ENCODE data around the gene F10.

F10 gene

DNA sequence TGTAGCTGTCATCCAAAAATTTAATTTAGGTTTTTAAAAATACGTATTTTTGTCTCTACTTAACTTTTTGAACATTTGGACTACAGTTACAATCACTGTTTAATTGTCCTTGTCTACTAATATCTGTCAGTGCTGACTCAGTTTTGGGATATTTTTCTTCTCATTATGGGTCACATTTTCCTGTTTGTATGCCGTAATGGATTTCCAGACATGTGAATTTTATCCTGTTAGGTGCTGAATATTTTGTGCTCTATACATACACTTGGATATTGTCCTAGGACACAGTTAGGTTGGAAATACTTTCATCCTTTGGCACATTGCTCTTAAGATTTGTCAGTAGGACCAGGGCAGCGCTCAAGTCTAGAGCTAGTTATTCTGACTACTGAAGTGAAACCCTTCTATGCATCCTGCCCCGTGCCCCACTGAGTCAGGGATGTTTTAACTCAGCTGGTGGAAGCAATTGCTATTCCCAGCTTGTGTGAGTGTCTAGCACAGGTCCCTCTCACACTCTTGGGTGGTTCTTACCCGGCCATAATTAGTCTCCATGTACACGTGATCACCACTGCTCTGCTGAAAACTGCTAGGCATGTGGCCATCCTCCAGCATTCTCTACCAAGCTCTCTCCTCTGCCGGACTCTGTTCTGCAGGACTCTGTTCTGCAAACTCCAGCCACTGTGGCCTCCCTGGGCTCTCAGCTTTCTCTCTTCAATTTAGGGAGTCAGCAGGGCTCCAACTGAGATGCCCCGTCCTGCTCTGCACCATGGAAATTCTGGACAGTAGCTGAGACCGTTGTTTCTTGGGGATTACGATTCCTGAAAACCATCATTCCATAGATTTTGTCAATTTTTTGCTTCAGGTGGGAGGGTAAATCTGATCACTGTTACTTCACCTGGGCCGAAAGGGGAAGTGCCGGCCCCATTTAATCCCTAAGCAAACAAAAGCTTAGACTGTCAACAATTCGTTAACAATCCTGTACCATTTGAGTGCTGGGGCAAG lies 47.0 kb downstream of the F10 start:
- DNase-seq (ENCODE audit: low read depth in 2 of 2), result no peak

DNA sequence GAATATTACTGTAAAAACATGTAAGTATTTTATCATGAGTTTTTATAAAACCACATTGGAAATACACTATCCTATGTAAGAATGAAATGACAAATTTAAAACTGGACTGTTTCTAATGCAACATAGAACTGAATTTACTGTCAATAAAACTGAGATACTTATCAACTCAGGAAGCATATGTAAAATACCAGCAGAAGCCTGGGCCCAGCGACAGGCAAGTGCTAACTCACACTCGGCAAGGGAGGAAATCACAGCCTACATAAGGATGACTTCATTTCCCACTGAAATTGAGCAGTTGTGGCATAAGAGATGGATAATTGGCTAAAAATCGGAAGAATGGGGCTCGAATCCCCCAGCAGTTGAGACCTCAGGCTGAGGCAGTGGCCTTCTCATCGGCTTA lies 47.9 kb downstream of the F10 start:
- DNase-seq (ENCODE audit: low read depth in 2 of 2), result no peak

DNA sequence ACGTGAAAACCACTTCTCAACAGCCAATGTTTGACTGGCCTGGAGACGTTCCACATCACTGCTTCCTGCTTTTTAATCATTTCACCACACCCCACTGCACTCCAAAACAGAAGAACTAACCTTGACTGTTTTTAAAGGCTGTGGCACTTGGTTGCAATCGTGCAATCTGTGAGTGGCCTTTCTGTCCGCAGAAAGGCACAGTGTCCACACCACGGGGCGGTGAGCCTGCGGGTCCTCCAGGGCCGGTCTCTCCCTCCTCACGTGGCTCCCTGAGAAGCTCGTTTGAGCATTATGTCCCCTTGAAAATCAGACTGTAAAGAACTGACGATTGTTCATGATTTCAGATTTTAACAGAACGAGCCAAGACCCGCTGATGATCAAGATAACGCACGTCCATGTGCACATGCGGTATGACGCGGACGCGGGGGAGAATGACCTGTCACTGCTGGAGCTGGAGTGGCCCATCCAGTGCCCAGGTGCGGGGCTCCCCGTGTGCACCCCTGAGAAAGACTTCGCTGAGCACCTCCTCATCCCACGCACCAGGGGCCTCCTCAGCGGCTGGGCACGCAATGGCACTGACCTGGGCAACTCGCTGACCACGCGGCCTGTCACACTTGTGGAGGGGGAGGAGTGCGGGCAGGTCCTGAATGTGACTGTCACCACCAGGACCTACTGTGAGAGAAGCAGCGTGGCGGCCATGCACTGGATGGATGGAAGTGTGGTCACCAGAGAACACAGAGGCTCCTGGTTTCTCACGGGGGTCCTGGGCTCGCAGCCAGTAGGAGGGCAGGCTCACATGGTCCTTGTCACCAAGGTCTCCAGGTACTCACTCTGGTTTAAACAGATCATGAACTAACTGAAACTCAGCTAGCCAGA lies 48.9 kb downstream of the F10 start:
- no peak for DNase-seq (ENCODE audit: low read depth in 2 of 2)

DNA sequence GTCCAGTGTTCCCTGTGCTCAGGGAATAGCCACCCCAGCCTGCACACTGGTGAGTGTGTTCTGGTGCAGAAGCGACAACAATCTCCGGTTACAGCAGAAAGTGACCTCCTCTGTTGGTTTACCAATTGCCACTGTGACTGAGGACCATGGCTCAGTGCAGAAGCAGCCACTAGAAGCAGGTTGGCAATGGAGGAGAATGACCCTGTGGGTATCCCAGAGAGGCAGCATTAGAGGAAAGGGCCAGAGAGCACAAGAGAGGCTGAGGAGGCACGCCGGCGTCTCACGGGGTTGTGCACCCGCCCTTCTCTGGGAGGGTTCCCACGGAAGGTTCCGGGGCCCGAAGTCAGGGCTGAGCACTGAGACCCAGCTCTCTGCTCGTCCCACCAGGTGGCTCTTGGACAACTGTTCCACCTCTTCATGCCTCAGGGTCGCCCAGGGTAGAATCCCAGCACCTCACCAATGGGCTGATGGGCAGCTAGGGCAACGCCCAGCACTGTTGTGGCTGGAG lies 49.9 kb downstream of the F10 start:
- DNase-seq (ENCODE audit: low read depth in 2 of 2), result no peak

DNA sequence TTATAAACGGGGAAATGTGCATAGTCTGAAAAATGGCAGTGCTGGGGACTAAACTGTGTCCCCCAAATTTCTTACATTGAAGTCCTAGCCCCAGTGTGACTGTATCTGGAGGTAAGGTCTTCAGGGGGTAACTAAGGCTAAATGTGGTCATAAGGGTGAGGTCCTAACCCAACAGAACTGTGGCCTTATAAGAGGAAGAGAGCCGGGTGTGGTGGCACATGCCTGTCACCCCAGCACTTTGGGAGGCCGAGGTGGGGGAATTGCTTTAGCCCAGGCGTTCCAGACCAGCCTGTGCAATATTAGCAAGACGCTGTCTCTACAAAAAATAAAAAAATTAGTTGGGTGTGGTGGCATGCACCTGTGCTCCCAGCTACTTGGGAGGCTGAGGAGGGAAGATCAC lies 53.7 kb downstream of the F10 start:
- peak; percentile 51 to 61 for DNase-seq (ENCODE audit: low read depth in 2 of 2)

DNA sequence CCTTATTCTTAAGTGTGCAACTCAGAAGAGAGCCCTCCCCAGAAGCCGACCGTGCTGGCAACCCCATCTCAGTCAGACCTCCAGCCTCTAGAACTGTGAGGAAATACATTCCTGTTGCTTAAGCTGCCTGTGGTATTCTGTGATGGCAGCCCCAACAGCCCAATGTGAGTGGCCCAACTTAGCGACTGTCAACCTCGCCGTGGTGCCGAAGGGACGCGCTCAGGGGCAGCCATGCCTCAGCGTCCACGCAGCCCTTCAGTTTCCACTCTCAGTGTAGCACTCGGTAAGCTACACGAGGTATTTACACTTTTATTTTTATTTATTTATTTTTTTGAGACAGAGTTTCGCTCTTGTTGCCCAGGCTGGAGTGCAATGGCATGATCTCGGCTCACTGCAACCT lies 54.2 kb downstream of the F10 start:
- no peak for DNase-seq (ENCODE audit: low read depth in 2 of 2)

DNA sequence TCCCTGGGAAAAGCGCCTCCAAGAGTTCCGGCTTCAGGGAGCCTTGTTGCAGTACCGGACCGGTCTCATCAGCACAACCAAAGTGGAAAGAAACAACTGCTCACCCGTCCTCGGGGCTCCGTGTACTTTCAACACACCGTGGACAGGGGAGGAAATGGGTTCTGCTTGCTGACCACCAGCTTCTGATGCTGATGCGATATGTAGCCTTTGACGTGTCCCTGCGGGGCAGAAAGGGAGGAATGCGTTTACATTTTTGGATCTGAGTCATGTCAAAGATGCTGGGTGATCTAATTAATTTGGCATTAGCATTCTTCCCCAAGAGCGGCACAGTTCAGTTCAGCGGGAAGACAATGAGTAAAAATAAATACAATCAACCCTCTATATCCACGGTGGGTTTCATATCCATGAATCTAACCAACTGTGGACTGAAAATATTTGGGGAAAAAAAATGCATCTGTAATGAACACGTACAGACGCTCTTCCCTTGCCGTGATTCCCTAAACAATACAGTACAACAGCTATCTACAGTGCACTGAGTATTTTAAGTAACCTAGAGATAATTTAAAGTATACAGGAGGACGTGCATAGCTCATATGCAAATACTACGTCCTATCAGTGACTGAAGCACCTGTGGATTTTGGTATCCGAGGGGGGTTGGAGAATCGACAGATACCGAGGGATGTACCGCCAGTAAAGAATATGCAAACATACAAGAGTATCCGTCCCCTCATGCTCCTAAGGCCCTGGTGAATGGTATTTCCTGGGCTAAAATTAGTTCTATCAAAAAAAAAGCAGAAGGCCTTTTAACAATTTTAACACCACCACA lies 55.7 kb downstream of the F10 start:
- DNase-seq (ENCODE audit: low read depth in 2 of 2), result no peak

DNA sequence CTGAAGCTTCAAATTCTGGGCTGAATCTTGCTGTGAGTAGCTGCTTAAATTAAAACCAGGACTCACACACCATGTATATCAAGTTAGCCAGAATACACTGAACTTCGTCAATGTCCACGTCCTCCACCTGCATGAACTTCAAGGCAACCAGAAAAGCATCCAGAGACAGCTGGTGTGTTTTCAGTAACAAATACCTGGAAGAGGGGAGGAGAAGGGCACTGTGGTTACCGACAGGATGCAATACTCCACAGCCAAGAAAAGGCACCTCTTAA lies 56.2 kb downstream of the F10 start:
- DNase-seq (ENCODE audit: low read depth in 2 of 2), result no peak

DNA sequence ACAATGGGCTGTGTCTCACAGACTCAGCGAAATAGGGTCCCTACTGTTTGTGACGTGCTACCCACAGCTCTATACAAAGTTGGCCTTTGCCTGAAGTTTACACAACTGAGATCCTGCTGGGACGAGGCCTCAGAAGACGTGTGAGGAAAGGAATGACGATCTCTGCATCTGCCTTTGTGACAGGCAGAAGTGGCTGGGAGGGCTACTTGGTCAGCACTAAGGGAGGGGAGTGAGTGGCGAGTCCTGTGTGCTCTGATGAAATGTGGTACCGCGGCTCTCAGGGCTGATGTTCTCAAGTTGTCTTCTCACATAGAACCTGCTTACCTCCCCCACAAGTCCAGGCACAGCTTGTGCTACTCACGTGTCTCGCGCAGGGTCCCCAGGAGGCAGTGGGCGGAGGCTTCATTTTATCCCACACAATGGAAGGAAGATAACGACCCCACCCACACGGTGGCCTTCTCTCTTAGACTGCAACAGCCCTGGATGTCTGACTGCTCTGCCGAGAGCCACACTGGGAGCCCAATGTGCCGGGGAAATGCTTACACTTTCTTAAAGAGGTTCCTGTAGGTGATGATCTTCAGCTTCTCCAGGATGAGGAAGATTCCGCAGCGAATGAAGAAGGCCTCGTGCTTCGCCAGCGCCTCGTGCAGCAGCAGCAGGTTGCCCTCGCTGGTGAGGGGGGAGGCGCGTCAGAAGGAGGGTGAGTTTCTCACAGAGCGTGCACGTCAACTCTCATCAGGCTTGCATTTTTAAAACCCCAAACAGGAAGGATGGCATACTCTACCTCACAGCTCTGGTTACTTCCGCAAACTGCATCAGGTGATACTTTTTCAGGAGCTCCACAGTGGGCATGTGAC lies 57.0 kb downstream of the F10 start:
- DNase-seq (ENCODE audit: low read depth in 2 of 2), result no peak

DNA sequence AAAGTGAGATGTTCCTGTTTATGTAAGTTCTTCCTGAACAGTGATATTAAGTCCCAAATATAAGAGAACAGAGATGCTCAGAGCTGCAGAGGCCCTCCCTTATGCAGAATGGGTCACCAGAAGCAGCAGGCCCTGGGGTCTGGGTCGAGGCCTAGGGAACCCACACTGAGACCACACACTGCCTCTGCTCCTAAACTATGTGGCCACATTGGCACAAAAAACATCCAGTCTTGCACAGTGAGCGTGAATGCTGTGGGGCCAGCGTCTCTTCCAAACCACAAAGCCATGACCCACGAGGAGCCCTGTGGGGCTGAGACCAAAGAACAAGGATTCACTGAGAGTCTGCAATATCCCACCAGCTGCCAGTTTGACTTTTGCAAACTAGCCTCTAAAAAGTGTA lies 59.4 kb downstream of the F10 start:
- no peak for DNase-seq (ENCODE audit: low read depth in 2 of 2)

DNA sequence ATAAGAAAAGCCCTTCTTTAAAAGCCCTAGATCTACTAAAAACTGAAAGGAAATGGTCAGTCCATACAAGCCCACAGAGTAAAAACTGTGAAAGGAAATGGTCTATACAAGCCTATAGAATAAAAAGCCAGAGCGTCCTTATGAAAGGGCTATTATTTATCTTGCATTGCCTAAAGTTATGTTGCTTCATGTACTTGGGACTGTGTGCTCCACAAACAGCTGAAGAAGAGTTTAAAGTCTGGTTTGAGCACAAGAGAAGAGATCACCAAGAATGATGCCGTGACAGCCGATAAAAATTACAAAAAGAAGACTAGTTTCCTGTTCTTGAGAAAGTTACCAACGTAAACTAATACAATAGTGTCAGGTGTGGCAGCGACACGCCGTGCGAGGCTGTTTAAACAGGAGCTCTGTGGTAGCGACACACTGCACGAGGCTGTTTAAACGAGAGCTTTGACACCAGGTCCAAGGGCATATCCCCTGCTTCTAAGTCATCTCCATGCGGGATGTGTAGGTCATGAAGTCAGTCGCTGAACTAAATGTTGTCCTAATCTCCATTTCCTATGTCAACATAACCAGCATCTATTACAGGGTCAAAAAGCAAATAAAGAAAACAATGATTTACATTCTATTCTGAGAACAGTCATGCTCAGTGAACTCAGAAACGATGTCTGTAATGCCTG lies 61.0 kb downstream of the F10 start:
- DNase-seq (ENCODE audit: low read depth in 2 of 2), result no peak

DNA sequence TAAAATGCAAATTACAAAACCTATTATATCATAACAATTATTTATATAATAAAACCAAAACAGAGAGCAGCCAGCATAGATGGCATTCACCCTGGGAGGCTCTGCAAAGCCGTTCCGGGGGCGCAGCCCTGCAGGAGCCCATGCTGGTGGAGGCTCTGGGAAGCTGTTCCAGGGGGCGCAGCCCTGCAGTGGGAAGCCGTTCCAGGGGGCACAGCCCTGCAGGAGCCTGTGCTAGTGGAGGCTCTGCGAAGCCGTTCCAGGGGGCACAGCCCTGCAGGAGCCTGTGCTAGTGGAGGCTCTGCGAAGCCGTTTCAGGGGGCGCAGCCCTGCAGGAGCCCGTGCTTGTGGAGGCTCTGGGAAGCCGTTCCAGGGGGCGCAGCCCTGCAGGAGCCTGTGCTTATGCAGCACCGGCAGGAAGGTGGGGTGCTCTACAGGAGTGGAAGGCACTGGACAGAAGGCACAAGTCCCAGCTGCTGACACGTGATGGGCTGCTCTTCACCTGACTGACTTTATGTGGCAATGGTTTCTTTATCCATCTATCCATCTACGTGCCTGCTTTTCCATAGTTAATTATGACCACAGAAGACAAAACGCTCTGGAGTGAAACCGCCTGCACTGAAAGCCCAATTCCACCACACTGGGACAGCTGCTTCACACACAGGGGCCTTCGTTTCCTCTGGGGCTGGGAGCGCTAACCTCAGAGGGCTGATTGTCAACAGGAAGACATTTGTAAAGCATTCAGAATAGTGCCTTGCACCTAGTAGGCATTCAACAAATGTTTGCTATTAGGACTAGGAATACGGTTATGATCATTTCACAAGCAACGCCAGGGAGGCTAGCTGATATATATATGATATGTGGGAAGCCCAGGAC lies 62.2 kb downstream of the F10 start:
- no peak for DNase-seq (ENCODE audit: low read depth in 2 of 2)

DNA sequence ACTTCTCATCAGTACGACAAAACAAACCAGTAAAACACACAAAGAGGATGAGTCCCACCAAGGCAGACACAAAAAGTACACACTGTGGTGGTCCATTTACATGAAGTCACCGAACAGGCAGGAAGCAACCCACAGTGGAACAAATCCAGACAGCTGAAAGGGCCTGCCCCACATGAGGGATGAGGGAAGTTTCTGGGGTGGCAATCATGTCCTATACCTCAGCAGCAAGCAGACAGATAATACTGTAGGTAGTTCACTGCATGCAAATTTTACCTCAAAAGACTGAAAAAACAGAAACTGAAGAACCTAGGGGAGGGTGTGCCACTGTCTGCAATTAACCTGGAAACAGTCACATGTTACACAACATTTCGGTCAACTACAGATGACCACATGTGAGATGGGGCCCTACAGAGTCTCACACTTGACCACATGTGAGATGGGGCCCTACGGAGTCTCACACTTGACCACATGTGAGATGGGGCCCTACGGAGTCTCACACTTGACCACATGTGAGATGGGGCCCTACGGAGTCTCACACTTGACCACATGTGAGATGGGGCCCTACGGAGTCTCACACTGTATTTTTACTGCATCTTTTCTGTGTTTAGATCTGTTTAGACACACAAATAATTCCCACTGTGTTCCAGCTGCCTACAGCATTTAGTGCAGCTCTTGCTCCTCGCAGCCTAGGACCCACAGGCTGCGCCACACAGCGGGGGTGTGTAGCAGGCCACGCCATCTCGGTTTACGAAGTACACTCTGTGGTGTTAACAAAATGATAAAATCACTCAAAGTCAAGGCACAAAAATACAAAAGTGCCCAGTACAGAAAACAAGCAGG lies 63.7 kb downstream of the F10 start:
- DNase-seq (ENCODE audit: low read depth in 2 of 2), result no peak

DNA sequence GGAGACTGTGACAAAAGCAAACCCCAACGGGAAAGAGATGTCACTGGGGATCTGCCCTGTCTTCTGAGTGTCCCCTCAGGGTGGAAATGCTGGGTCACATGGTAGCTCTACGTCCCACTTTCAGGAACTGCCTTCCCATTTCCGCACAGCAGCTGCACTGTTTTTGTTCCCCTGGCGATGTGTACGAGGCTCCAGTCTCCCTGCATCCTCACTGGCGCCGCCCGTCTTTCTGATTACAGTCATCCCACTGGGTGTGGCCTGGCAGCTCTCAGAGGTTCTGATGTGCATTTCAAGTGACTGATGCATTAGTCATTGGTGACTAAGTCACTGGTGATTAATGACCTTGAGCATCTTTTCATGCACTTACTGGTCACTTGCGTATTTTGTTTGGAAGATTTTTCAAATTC lies 64.7 kb downstream of the F10 start:
- DNase-seq (ENCODE audit: low read depth in 2 of 2), result peak in 1 of 2 donors; percentile 48

DNA sequence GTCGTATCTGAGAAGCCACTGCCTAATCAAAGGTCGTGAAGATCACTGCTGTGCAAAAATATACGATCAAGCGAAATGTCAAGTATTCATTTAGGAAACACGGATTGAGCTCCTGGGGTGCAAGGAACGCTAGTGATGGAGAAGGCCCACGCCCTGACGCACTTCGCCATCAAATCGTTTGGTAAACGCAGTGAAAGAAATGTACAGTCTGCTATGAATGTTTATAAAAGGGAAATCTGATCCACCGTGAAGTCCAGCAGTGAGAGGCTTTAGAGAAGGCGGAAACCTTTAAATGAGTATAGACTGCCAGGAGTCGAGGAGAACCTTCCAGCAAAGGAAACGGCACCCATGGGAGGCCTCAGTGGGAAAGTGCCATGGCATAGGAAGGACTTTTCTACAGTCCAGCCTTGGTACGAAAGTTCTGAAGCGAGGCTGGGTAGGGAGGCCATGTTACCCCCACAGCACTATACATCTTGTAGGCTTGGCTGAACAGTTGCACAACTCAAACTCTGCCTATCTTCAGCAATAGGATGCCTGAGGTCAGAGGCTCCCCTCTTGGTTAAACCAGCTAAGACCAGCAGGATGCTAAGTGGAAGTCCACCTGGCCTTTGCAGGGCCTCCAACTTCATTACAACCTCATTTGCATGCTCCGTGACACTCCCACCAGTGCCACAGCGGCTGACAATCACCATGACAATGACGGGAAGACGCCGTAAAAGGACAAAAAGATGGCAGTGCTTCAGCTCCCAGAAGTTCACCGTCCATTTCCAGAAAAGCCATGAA lies 65.5 kb downstream of the F10 start:
- no peak for DNase-seq (ENCODE audit: low read depth in 2 of 2)

DNA sequence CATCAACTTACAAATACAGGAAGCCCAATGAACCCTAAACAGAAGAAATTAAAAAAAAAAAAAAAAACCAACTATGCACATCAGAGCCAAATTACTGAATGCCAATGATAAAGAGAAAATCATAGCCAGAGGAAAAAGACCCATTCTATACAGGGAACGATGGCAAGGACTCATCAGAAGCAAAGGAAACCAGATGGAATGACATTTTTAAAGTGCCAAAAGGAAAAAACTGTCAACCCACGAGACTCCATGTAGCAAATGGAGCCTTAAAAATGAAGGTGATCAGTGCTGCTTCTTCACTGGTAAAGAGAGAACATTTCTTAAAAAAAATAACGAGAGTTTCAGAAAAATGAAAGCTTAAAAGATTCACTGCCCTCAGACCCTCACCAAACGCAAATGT lies 67.6 kb downstream of the F10 start:
- no peak for DNase-seq (ENCODE audit: low read depth in 2 of 2)

DNA sequence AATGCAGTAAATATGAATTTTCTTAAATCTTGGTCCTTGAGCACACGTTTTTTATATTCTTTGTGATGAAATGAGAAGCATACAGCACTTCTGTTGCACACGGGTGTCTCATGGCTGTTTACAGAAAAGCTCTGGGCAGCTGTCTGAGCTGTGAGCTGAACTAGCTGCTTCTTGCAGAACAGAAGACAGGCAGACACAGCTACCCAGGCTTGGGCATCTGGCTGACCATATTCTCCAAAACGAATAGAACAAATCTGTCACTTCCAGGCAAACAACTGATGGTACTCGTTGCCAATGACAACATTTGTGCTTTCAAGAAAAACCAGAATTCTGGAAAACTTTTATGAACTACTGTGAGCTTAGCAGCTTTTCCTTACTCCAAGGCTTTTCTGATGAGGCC lies 69.7 kb downstream of the F10 start:
- DNase-seq (ENCODE audit: low read depth in 2 of 2), result no peak

DNA sequence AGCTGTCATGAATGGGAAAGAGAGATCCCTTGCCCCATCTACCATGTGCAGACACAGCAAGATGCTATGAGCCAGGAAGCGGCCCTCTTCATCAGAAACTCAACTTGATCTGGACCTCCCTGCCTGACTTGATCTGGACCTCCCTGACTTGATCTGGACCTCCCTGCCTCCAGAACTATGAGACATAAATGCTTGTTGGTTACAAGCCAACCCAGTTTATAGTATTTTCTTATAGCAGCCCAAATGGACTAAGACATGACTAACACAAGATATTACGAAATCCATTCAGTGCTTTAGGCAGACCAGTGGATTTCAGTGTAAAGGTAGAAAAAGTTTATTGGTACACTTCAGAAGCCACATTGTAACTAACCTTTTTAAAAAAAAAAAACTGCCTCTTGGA lies 70.3 kb downstream of the F10 start:
- no peak for DNase-seq (ENCODE audit: low read depth in 2 of 2)
